Left ventricle myocardium superior (tissue), 1 donor: ENCODE measurements around the gene ZDHHC16. TPM values are rescaled to one million over a fixed set of nuclear protein-coding genes. Genes with fewer than 3 reads are reported as not detected.

Experiments used
- ATAC-seq: fragments of 200-7000 bp; cut with Tn5 transposase; one replicate; pipeline ENCODE4 v1.9.1; 2020; ENCODE audit warnings: mild to moderate bottlenecking, moderate library complexity
- DNase-seq: peaks from one replicate; pipeline ENCODE4 v3.0.0-alpha.2; 2020
- intact Hi-C: fragments of 100-400 bp; cut with micrococcal nuclease; formaldehyde crosslinking; loops from one replicate; pipeline ENCODE4 v1.11.0; 2022
- total RNA-seq: library from RNA; stranded (reverse); fragmentation: NEBNext Ultra II Directional; extraction: Animal tissue kit (Norgen Biotek cat#: 25700); gene quantifications from one replicate; pipeline ENCODE4 v1.2.1, GENCODE V29; 2021
- donor health status: DM: no; HTN: yes; CAD: no; lungs with severe emphysema.

Gene ZDHHC16
- total RNA-seq, 1 donor from 2014 or later, result 22.2 TPM

DNA sequence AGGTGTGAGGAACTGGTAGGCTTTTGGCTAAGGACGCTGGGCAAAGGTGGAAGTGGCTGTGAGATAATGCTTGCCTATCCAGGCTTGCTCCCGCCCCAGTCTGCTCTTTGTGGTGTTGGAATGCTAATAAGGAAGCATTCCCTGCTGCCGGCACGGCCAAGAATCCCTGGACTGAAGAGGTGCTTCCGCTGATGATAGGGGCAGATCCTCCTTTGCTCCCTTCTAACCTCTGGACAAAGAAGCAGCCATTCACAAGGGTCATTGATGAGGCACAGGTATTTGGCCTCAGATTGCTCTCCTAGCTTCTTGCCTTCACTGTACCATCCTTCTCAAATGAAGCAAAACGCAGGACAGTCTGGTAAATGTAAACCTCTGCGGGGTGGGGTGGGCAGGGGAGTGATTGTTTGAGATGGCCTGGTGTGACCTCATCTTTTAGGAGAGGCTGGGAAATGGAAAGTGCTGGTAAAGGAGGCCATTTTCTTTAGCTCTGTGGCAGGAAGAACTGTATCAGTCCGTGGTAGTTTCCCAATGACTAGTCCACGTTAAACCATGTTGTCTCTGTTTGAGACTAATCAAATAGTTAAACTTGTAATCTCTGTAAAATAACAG, 18.3 kb upstream of the ZDHHC16 start:
- peak; percentile 53 for DNase-seq
- ATAC-seq, result peak; percentile 1
- intact Hi-C loops, result no loop called here

DNA sequence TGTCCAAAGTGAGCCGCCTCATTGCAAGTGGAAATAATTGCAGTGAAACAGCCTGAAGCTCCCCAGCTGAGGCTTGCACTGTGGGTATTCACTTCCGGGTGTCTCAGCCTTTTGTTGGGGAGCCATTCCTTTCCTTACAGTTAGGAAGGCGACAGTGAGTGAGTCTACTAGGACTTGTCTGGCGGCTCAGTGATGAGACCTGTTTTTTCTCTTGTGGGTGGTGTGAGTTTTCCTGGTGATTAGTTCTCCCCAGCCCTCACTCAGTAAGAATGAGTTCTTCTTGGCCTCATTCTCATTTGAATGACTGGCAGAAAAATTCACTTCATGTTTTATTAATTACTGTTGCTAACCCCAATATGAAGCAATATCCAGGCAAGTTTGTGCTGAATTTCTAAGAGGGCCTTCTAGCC, 17.4 kb upstream of the ZDHHC16 start:
- DNase-seq (no peak), ATAC-seq (no peak)
- intact Hi-C loops, result no loop called here

DNA sequence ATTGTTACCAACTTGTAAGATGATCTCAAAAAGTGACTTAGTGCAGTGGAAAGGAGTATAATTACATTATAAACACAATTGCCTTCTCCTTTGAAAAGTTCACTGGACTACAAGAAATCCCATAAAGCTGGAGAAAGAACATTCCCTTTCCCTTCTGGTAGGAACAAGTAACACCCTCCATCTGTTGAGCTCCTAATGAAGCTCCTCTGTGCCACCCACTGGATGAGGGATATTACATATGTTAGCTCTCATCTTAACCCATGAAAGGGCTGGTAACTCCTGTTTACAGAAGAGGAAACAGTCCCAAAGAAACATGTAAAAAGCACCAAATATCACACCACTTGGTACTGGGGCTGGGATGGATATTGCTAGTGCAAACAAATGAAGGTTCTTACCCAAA, 11.9 kb upstream of the ZDHHC16 start:
- intact Hi-C loops, result no loop called here
- ATAC-seq (no peak), DNase-seq (no peak)

DNA sequence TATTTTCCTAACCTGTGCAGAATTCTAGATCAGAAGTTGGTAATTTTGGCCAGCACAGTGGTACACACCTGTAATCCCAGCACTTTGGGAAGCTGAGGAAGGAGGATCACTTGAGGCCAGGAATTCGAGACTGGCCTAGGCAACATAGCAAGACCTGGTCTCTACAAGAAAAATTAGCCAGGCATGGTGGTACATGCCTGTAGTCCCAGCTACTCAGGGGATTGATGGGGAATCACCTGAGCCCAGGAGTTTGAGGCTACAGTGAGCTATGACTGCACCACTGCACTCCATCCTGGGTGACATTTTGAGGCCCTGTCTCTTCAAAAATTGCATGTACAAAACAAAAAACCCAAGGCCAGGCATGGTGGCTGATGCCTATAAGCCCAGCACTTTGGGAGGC, 11.4 kb upstream of the ZDHHC16 start:
- no peak for ATAC-seq
- DNase-seq, result no peak
- intact Hi-C loops, result no loop called here

DNA sequence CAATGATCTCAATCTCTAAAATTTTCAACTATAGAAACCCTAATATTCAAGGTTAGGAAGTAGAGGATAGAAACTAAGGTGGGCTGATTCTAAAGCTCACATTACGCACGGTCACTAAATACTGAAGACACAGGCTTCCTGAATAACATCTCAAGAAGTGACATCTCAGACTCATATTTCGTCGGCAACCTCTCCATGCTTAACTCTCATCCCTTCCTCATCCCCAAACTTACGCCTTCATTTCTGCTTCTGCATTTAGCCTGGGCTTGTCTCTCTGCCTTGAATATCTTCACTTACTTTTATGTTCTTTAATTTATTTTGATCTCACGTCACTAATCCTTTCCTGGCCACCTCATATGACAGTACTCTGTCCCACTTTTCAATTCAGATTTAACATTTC, 10.8 kb upstream of the ZDHHC16 start:
- intact Hi-C loops, result no loop called here
- DNase-seq (no peak), ATAC-seq (no peak)

DNA sequence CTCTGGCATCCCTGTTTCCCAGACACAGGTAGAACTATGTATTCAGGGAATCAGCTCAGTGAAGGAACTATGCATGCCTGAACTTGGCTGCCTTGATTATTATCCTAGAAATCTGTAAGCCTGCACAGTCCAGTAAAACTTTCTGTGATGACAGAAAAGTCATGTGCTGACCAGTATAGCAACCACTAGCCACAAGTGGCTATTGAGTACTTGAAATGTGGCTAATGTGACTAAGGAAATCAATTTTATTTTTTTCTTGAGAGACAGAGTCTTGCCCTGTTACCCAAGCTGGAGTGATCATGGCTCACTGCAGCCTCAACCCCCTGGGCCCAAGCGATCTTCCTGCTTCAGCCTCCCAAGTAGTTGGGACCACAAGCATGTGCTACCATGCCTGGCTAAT, 3.7 kb upstream of the ZDHHC16 start:
- no peak for DNase-seq
- intact Hi-C loops, result no loop called here

DNA sequence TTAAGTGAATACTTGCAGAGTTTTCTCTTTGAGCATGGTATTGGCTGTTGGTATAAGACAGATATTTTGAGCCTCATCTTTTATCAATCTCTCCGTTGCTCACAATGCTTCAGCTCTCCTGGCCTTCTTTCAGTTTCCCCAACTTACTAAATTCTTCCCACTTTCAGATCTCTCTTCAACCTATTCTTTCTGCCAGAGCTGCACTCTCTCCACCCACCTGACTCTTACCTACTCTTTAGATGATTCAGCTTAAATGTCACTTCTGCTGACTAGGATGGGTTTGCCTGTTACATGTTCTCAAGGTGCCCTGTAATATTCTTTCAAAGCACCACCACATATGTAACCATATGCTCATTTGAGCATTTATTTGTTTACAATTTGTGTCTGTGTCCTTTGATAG, 1.8 kb upstream of the ZDHHC16 start:
- DNase-seq, result no peak
- intact Hi-C loops, result no loop called here
- ATAC-seq, result no peak

More for the DNA sequence above, 3.7 kb upstream of the ZDHHC16 start:
- ATAC-seq, result no peak

DNA sequence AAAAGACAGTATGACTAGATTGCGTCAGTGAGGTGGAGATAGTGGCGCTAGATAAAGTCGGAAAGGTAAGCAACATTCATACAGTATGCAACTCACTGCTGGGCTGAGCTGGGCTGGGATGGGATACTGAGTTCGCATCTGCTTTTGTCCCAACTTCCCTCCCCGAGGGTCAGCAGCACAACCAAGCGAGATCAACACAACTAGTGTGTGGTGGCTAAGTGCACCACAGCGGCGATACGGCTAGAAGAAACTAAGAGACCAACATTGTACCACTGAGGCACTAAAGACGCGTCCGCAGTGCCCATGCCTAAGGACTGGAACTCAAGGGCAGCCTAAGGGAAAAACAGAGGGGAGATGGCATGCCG, 636 bp upstream of the ZDHHC16 start:
- ATAC-seq (no peak), DNase-seq (no peak)
- intact Hi-C loops, result no loop called here

DNA sequence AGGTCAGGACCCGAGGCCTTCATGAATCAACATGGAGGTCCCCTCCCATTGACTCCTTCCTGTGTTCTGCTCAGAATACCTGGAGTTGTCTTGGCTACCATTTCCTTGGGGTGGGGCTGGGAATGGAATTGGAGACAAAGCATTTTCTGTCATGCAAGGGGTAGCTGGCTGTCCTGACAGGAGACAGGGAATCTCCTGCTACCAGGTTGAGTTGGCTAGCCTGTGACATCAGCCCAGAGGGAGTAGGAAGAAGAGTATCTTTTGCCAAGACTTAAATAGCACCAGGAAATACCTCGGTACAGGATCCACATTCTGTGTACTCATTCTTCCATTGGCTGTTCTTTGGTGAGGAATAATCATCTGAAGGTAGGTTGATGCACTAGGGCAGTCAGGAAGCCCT, 4.9 kb downstream of the ZDHHC16 start:
- intact Hi-C loops, result no loop called here
- no peak for DNase-seq
- ATAC-seq, result peak; percentile 9

DNA sequence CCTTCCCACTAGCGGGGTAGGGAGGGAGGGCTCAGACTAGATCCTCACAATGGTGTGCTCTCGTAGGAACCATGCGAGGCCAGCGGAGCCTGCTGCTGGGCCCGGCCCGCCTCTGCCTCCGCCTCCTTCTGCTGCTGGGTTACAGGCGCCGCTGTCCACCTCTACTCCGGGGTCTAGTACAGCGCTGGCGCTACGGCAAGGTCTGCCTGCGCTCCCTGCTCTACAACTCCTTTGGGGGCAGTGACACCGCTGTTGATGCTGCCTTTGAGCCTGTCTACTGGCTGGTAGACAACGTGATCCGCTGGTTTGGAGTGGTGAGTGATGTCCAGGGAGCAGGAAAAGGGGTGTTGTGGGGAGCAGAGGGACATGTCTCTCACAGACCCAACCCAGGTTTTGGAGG, 5.6 kb downstream of the ZDHHC16 start:
- ATAC-seq, result no peak
- intact Hi-C loops, result no loop called here
- DNase-seq, result no peak

DNA sequence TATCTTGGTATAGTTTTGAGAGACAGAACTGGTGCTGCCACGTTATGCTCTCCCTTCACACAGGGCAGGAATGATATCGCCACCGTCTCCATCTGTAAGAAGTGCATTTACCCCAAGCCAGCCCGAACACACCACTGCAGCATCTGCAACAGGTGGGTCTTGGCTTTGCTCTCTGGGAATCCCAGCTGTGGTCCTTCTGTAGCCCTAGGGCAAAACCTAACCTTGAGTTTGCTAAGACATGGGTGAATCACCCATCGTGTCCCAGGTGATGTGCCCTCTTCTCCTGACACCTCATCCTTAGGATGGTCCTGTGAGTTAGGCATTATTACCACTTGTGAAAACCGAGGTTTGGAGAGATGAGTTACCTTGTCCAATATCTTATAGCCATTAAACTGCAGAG, 6.4 kb downstream of the ZDHHC16 start:
- DNase-seq, result no peak
- intact Hi-C loops, result no loop called here
- no peak for ATAC-seq

DNA sequence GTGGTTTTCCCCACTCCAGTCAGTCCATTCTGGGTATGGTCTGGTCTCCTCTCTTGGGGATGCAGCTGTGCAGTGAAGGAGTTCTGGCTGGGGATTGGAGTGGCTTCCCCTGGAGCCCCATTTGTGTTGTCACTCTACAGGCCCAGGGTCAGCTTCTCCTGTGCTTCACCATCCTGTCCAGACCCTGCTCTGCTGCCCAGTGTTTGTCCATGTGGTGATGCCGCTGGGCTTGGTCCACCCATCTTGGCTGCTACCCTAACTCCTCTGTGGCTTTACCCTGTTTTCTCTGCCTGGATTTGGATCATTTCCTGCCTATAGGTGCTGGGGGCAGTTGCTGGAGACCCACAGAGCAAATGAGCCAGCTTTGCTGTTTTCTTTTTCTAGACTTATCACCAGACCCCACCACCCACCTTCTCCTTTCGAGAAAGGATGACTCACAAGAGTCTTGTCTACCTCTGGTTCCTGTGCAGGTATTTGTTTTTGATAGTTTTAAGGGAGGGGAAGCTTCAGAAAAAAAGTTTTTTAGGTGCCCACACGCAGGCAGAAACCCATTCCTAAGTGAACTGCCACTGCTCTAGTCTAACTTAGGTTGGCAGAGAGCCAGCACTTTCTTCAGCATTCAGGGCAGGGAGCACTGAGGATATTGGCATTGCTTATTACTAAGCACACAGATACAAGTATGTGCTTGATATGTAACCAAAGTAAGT, 8.5 kb downstream of the ZDHHC16 start:
- ATAC-seq (peak; percentile 51), DNase-seq (no peak)
- intact Hi-C loops, result no loop called here

DNA sequence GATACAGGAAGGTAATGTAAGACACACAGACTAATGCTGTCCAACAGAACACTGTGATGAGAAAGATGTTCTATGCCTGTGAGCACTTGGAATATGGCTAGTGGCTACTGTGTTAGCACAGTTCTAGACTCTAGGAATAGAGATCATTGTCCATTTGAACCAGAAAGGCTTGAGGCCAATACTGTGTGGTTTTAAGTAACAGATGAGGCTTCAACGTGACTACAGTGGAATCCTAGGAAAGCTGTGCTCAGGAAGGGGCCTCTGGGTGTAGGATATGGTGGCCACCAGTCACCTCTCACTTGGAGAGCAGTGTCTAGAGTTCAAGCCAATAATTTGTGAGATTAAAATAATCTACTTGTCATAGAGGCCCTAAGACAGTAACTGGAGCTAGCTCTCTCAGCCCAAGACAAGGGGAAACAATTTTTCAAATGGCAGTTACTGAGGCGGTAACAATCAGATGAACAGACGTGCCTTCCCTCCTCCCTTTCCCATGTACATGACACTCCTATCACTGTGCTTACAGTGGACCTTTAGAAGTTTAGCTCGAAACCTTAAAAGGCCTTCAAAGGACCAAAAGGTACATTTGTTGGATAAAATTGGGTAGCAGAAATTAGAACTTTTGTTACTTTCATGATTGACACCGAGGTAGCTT, 10.2 kb downstream of the ZDHHC16 start:
- intact Hi-C loops, result no loop called here
- ATAC-seq, result no peak

DNA sequence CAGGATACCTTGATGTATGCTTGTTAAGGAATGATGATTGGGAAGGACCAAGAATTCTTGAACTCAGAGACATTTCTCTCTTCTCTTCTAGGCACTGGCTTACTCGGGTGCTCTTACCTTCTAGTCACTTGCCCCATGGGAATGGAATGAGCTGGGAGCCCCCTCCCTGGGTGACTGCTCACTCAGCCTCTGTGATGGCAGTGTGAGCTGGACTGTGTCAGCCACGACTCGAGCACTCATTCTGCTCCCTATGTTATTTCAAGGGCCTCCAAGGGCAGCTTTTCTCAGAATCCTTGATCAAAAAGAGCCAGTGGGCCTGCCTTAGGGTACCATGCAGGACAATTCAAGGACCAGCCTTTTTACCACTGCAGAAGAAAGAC, 10.7 kb downstream of the ZDHHC16 start:
- ATAC-seq, result no peak
- intact Hi-C loops, result no loop called here
- no peak for DNase-seq

More for the DNA sequence above, 10.2 kb downstream of the ZDHHC16 start:
- DNase-seq, result no peak

DNA sequence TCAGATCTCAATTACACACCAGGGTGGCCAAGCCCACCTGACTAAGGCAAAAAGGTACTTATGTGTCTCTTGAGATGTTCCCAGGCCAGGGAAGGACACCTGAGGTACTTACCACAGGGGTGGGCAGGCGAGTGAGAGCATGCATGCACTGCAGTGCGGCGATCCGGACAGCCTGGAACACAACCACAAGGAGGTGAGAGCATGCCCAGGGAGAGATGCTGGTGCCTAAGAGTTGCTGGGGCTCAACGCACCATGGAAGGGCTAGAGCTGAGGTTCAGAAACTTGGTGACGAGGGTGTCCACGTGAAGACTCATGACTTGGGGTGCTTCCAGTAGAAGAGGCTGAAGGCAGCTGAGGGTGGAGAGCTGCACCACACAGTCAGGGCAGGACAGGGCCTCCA, 13.1 kb downstream of the ZDHHC16 start:
- intact Hi-C loops, result no loop called here
- DNase-seq, result no peak
- no peak for ATAC-seq

DNA sequence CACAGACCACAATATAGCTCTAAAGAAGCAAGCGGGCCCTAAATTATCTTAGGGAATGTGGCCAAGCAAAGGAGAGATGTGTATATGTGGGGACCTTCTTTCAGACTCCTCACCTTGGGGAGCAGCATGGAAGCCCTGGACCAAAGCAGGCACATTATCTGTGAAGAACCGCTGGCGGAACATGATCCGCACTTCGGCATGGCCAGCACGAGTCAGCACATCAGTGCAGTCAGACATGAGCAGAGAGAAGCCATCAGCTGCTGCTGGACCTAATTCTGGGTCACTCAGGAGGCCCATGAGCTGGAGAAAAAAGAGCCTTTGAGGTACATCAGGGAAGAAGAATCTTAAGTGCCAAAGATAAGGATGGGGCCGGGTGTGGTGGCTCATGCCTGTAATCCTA, 14.0 kb downstream of the ZDHHC16 start:
- no peak for ATAC-seq
- intact Hi-C loops, result loop anchor here (5.0 kb wide), 1 partner anchor 92 kb away; no protein-coding TSS in a partner anchor
- no peak for DNase-seq

DNA sequence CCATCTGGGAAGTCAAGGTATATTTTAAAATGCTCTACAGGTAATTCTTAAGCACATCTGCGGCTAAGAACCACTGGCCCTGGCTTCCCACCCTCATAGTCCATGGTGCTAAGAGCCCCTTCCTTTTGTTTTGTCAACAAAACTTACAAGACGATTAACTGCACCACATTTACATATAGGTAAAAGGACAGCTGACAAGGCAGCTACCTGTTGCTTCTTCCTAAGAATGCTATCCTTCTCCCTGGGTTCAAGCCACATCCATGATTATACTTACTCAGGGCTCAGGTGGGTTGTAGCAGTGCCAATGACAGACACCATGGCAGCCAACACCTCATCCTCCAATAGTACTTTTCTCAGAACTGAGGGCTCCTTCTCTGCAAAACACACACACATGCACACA, 16.3 kb downstream of the ZDHHC16 start:
- DNase-seq (no peak), ATAC-seq (no peak)
- intact Hi-C loops, result loop anchor here (5.0 kb wide), 1 partner anchor 90 kb away; no protein-coding TSS in a partner anchor

DNA sequence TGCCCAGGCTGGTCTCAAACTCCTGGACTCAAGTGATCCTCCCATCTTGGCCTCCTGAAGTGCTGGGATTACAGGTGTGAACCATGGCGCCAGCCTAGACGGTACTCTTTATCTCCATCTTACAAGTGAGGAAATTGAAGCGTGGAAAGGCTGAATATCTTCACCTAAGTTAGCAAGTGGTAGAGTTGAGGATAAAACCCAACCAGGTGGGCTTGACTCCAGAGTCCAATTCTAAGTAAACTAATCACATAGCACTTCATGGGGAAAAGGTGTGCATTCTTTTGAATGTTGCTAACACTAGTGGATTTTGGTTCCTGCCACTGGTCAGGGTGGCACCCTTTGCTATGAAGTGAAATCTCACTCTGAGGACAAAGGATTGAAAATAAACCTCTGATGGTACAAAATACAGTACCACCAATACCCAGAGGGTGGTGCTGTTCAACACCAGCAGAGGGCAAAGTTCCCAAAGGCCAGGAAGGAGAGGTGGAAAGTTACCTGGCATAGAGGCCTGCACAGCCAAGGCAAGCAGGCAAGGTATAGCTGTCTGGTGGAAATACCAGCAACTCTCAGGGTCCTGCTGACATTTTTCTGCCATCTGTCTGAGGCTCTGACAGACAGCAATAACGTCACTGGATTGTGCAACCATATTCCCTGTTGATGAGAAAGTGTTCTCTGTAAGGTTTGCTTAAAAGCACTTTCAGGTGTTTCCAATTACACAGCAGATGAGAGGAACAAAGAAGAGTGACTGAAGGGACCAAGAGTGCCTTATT, 17.6 kb downstream of the ZDHHC16 start:
- no peak for DNase-seq
- intact Hi-C loops, result loop anchor here (5.0 kb wide), 1 partner anchor 89 kb away; no protein-coding TSS in a partner anchor
- ATAC-seq, result peak; percentile 70

DNA sequence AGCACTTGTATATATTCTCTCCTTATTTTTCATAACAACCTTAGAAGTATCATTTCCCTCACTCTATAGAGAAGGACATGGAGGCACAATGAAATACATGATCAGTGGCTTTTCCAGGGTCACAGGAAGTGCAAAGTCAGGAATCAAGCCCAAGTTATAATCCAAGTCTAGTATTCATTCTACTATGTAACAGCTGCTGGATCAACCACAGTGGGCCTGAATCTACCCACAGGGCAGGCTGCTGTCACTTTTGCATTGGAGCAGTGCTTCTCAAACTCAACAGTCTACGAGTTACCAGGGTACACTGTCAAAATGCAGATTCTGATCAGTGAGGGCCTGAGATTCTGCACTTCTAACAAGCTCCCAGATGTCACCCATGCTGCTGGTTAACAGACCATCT, 18.3 kb downstream of the ZDHHC16 start:
- peak; percentile 6 for ATAC-seq
- no peak for DNase-seq
- intact Hi-C loops, result loop anchor here (5.0 kb wide), 1 partner anchor 88 kb away; no protein-coding TSS in a partner anchor

DNA sequence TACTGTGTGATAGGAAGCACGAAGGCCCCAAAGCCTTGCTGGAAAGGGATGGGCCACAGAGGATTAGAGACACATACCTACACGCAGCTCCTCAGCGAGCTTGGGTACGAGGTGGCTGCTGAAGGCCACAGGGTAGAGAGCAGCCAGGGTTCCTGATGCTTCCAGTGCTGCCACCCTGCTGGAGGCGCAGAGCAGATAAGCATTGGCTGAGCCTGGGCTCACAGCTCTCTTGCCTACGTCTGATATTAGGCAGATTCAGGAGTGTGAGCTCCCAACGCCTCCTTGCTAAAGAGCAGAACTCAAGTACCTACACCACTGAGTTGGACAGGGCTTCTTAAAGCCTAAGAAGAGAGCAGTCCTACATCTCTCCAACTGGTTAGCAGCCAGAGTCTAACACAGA, 20.0 kb downstream of the ZDHHC16 start:
- intact Hi-C loops, result no loop called here
- ATAC-seq (no peak), DNase-seq (no peak)
